ENCODE data around the gene DBNL.

- TF ChIP-seq RARB (CRISPR knock-in tag; IDR thresholded peaks at IDR 0.05) = no peak
- TF ChIP-seq ARNTL (CRISPR knock-in tag; IDR thresholded peaks at IDR 0.05; ENCODE audit: borderline replicate concordance, low read depth) = no peak
- no peak for TF ChIP-seq ZNF8 (CRISPR knock-in tag; IDR thresholded peaks at IDR 0.05)
- TF ChIP-seq ESRRG (CRISPR knock-in tag; IDR thresholded peaks at IDR 0.05) = no peak
- no peak for TF ChIP-seq ZFP3 (CRISPR knock-in tag; IDR thresholded peaks at IDR 0.05)
- TF ChIP-seq SNAI2 (CRISPR knock-in tag; IDR thresholded peaks at IDR 0.05) = no peak
- no peak for TF ChIP-seq CSDC2 (CRISPR knock-in tag; IDR thresholded peaks at IDR 0.05)
- TF ChIP-seq ZFP30 (CRISPR knock-in tag; IDR thresholded peaks at IDR 0.05) = no peak
- no peak for TF ChIP-seq PATZ1 (CRISPR knock-in tag; IDR thresholded peaks at IDR 0.05; ENCODE audit: borderline replicate concordance)
- TF ChIP-seq TSHZ2 (CRISPR knock-in tag; IDR thresholded peaks at IDR 0.05) = no peak
- TF ChIP-seq ZNF70 (CRISPR knock-in tag; IDR thresholded peaks at IDR 0.05) = no peak
- no peak for TF ChIP-seq PPARA (CRISPR knock-in tag; IDR thresholded peaks at IDR 0.05; ENCODE audit: borderline replicate concordance)
- TF ChIP-seq CREB5 (CRISPR knock-in tag; IDR thresholded peaks at IDR 0.05; ENCODE audit: low read depth) = no peak
Observed at GRCh38 chr7:44046321-44047061, 2.0 kb downstream of the DBNL start.
